Measurements from ENCODE around the gene MCM8. TPM values are rescaled to one million over a fixed set of nuclear protein-coding genes. Genes with fewer than 3 reads are reported as not detected.

Gene MCM8
- total and polyA plus RNA-seq, 2 experiments from 2014 or later, result 1.5 to 6.7 TPM

GRCh38 chr20:5938456-5939029 is 11.9 kb upstream of the MCM8 start:
- H3K4me2 ChIP-seq, result no peak overlapping the region
- no peaks in the 10 kb centered on the region for H4K20me1 ChIP-seq (ENCODE audit: insufficient read depth, poor library complexity, severe bottlenecking)
- H3K27me3 ChIP-seq, result no peaks in the 10 kb centered on the region
- no peaks in the 10 kb centered on the region for H3K4me1 ChIP-seq (ENCODE audit: insufficient read depth)
- H3K9me3 ChIP-seq (ENCODE audit: low read depth), result no peaks in the 10 kb centered on the region
- no peaks in the 10 kb centered on the region for H3K9me2 ChIP-seq (replicated peaks; ENCODE audit: insufficient read depth)
- no peaks in the 10 kb centered on the region for H3K36me3 ChIP-seq (replicated peaks; ENCODE audit: insufficient read depth, low read depth)
- DNase-seq (ENCODE audit: low spot score), result no peak
- no peak overlapping the region for H3K27ac ChIP-seq
- TF ChIP-seq, protein P1, sequence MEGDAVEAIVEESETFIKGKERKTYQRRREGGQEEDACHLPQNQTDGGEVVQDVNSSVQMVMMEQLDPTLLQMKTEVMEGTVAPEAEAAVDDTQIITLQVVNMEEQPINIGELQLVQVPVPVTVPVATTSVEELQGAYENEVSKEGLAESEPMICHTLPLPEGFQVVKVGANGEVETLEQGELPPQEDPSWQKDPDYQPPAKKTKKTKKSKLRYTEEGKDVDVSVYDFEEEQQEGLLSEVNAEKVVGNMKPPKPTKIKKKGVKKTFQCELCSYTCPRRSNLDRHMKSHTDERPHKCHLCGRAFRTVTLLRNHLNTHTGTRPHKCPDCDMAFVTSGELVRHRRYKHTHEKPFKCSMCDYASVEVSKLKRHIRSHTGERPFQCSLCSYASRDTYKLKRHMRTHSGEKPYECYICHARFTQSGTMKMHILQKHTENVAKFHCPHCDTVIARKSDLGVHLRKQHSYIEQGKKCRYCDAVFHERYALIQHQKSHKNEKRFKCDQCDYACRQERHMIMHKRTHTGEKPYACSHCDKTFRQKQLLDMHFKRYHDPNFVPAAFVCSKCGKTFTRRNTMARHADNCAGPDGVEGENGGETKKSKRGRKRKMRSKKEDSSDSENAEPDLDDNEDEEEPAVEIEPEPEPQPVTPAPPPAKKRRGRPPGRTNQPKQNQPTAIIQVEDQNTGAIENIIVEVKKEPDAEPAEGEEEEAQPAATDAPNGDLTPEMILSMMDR (IDR thresholded peaks at IDR 0.05; ENCODE audit: poor library complexity), result no peak
- TF ChIP-seq EZH2 (IDR thresholded peaks at IDR 0.05; ENCODE audit: borderline replicate concordance), result no peak
- TF ChIP-seq EZH2phosphoT487 (IDR thresholded peaks at IDR 0.05; ENCODE audit: low read depth, severe bottlenecking, unreplicated experiment), result no peak
- no peak overlapping the region for H3K4me3 ChIP-seq
- H2AFZ ChIP-seq, result no peak overlapping the region
- 80% methylated on average over 6 of the region's 6 CpGs for WGBS (ENCODE audit: low lambda C conversion rate, missing lambda C conversion rate)
- H3K79me2 ChIP-seq, result no peaks in the 10 kb centered on the region

GRCh38 chr20:5945963-5946362 is 4.5 kb upstream of the MCM8 start:
- Histone ChIP-seq H3K27me3 (no peaks in the 10 kb centered on the region), H3K4me1 (ENCODE audit: insufficient read depth) (peaks cover 4% of the 10 kb centered on the region), H3K9me2 (replicated peaks; ENCODE audit: insufficient read depth) (no peaks in the 10 kb centered on the region), H3K36me3 (replicated peaks; ENCODE audit: insufficient read depth, low read depth) (no peaks in the 10 kb centered on the region), H3K27ac (no peak overlapping the region), H3K4me2 (no peak overlapping the region), H3K79me2 (peaks cover 19% of the 10 kb centered on the region), H3K4me3 (no peak overlapping the region), H2AFZ (no peak overlapping the region), H3K9me3 (ENCODE audit: low read depth) (no peaks in the 10 kb centered on the region), H4K20me1 (ENCODE audit: insufficient read depth, poor library complexity, severe bottlenecking) (no peaks in the 10 kb centered on the region)
- DNase-seq (ENCODE audit: low spot score), result no peak
- TF ChIP-seq, protein P1 (IDR thresholded peaks at IDR 0.05; ENCODE audit: poor library complexity), result no peak
- TF ChIP-seq EZH2 (IDR thresholded peaks at IDR 0.05; ENCODE audit: borderline replicate concordance) (no peak), EZH2phosphoT487 (IDR thresholded peaks at IDR 0.05; ENCODE audit: low read depth, severe bottlenecking, unreplicated experiment) (no peak)
- 81% methylated on average over 3 of the region's 3 CpGs for WGBS (ENCODE audit: low lambda C conversion rate, missing lambda C conversion rate)

- Histone ChIP-seq H2AFZ (no peak overlapping the region), H3K79me2 (peaks cover 32% of the 10 kb centered on the region), H3K4me3 (no peak overlapping the region), H3K4me2 (no peak overlapping the region), H3K9me3 (ENCODE audit: low read depth) (no peaks in the 10 kb centered on the region), H4K20me1 (ENCODE audit: insufficient read depth, poor library complexity, severe bottlenecking) (no peaks in the 10 kb centered on the region), H3K27me3 (no peaks in the 10 kb centered on the region), H3K27ac (no peak overlapping the region), H3K4me1 (ENCODE audit: insufficient read depth) (peaks cover 11% of the 10 kb centered on the region), H3K36me3 (replicated peaks; ENCODE audit: insufficient read depth, low read depth) (no peaks in the 10 kb centered on the region), H3K9me2 (replicated peaks; ENCODE audit: insufficient read depth) (no peaks in the 10 kb centered on the region)
- TF ChIP-seq, protein P1 (IDR thresholded peaks at IDR 0.05; ENCODE audit: poor library complexity), result no peak
- TF ChIP-seq EZH2 (IDR thresholded peaks at IDR 0.05; ENCODE audit: borderline replicate concordance), result no peak
- 93% methylated on average over 6 of the region's 6 CpGs for WGBS (ENCODE audit: low lambda C conversion rate, missing lambda C conversion rate)
- no peak for DNase-seq (ENCODE audit: low spot score)
Measured at GRCh38 chr20:5947276-5947675, 3.2 kb upstream of the MCM8 start.

DNA sequence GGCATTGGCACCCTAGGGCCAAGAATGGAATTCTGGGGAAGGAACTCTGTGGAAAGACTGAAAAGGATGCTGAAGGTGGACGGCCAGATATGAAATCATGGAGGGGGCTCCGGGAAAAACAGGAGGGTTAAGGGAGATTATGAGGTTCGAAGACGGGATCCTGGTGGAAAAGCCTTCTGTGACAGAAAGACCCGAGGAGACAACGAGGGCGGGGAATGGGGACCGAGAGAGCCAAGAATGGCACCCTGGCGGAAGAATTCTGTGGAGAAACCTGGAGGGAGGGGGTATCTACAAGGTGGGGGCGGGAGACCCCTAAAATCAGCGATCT is 545 bp upstream of the MCM8 start:
- Histone ChIP-seq H3K36me3 (replicated peaks; ENCODE audit: insufficient read depth, low read depth) (no peaks in the 10 kb centered on the region), H3K4me1 (ENCODE audit: insufficient read depth) (peaks cover 11% of the 10 kb centered on the region), H2AFZ (peak overlapping the region; percentile 41), H3K9me2 (replicated peaks; ENCODE audit: insufficient read depth) (no peaks in the 10 kb centered on the region), H3K27ac (peak overlapping the region; percentile 27), H3K4me3 (peak overlapping the region; percentile 41), H3K27me3 (no peaks in the 10 kb centered on the region), H4K20me1 (ENCODE audit: insufficient read depth, poor library complexity, severe bottlenecking) (no peaks in the 10 kb centered on the region), H3K4me2 (peak overlapping the region; percentile 94), H3K79me2 (peaks cover 33% of the 10 kb centered on the region), H3K9me3 (ENCODE audit: low read depth) (no peaks in the 10 kb centered on the region)
- TF ChIP-seq, protein P1 (IDR thresholded peaks at IDR 0.05; ENCODE audit: poor library complexity), result no peak
- TF ChIP-seq EZH2phosphoT487 (IDR thresholded peaks at IDR 0.05; ENCODE audit: low read depth, severe bottlenecking, unreplicated experiment), result no peak
- no peak for TF ChIP-seq EZH2 (IDR thresholded peaks at IDR 0.05; ENCODE audit: borderline replicate concordance)
- WGBS (ENCODE audit: low lambda C conversion rate, missing lambda C conversion rate), result under 1% methylated on average over 11 of the region's 11 CpGs
- DNase-seq (ENCODE audit: low spot score), result no peak

All from hepatocyte (in vitro differentiated cells).